Spleen (tissue), 7 donors: ENCODE measurements around the gene TSC1.

Experiments used
- POLR2AphosphoS5 ChIP-seq, 3 donors: sonication (generic); formaldehyde crosslinking; IDR thresholded peaks; one replicate each; pipeline ENCODE4 v1.5.1; 2017; ENCODE audit warnings: antibody characterized with exemption in 3 of 3
- TF ChIP-seq, protein P1 (sequence below), 11 experiments: fragments of 200-600 bp in 7 of 11; fragments of 450-650 bp in 4 of 11; sonication (generic) in 4 of 11; IDR thresholded peaks in 8 of 11; conservative IDR thresholded peaks in 3 of 11; 1 replicate in 7 of 11; 2 replicates in 4 of 11; pipeline versions ENCODE4 v1.4.0 to v1.8.0; 2016 to 2021; ENCODE audit warnings: antibody characterized with exemption in 11 of 11, inconsistent platforms in 4 of 11, mild to moderate bottlenecking in 1 of 11
- donor health status: DM: no; HTN: no; CAD: no; lungs with moderate emphysema.
- donor health status: DM: no; HTN: no; CAD: no.
- donor health status: DM: no; HTN: no; CAD: no.

DNA sequence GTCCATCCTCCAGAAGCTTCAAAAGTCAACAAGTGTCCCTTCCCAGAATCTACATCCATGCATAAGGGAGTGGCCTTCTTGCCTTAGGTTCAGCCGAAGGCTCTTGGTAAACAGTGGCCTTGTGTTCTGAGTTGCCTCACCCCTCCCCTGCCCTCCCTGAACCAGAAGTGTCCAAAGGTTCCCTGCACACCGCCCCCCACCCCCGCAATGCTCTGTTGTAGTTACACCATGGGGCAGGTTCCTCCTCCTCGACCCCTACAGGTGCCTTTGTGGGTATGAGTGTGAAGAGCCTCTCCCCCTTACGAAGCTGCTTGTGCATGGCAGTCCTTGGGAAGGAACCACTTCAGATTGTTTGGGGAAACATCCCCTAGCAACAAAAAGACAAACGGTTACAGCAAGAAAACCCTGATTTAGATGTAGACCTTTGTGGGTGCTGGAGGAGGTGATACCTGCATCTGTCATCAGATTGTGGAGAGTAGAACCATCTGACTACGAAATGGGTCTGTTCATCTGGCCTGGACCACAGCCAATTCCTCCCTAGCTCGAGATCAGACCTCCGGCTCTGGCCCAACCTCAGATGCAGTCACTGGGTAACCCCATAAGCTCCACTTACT, 58.6 kb downstream of the TSC1 start:
- TF ChIP-seq, protein P1, sequence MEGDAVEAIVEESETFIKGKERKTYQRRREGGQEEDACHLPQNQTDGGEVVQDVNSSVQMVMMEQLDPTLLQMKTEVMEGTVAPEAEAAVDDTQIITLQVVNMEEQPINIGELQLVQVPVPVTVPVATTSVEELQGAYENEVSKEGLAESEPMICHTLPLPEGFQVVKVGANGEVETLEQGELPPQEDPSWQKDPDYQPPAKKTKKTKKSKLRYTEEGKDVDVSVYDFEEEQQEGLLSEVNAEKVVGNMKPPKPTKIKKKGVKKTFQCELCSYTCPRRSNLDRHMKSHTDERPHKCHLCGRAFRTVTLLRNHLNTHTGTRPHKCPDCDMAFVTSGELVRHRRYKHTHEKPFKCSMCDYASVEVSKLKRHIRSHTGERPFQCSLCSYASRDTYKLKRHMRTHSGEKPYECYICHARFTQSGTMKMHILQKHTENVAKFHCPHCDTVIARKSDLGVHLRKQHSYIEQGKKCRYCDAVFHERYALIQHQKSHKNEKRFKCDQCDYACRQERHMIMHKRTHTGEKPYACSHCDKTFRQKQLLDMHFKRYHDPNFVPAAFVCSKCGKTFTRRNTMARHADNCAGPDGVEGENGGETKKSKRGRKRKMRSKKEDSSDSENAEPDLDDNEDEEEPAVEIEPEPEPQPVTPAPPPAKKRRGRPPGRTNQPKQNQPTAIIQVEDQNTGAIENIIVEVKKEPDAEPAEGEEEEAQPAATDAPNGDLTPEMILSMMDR (IDR thresholded peaks at IDR 0.05 in 8 of 11, conservative IDR thresholded peaks at IDR 0.05 in 3 of 11): no peak
- TF ChIP-seq POLR2AphosphoS5 (IDR thresholded peaks at IDR 0.05): no peak
